ENCODE measurements around the gene CARM1. TPM values are rescaled to one million over a fixed set of nuclear protein-coding genes. Genes with fewer than 3 reads are reported as not detected.

Gene CARM1
- total and polyA plus RNA-seq, 8 donors: 5.2 to 21.0 (median 16.9) TPM

- no peaks in the 10 kb centered on the region for H3K4me1 ChIP-seq
- DNase-seq: no peak
- 88 to 93% (median 88%) methylated on average over 6 of the region's 6 CpGs for WGBS, 5 donors
- no peaks in the 10 kb centered on the region for H3K27me3 ChIP-seq
- no peak overlapping the region for H3K4me3 ChIP-seq
- H3K36me3 ChIP-seq: peaks cover 85 to 100% (median 100%) of the 10 kb centered on the region in 4 donors
- intact Hi-C loops (cut with DNase I; ENCODE audit: low total_unique reads): no loop called here
- TF ChIP-seq EP300 (IDR thresholded peaks at IDR 0.05): no peak
- TF ChIP-seq POLR2A (IDR thresholded peaks at IDR 0.05): no peak
- TF ChIP-seq, protein P1, sequence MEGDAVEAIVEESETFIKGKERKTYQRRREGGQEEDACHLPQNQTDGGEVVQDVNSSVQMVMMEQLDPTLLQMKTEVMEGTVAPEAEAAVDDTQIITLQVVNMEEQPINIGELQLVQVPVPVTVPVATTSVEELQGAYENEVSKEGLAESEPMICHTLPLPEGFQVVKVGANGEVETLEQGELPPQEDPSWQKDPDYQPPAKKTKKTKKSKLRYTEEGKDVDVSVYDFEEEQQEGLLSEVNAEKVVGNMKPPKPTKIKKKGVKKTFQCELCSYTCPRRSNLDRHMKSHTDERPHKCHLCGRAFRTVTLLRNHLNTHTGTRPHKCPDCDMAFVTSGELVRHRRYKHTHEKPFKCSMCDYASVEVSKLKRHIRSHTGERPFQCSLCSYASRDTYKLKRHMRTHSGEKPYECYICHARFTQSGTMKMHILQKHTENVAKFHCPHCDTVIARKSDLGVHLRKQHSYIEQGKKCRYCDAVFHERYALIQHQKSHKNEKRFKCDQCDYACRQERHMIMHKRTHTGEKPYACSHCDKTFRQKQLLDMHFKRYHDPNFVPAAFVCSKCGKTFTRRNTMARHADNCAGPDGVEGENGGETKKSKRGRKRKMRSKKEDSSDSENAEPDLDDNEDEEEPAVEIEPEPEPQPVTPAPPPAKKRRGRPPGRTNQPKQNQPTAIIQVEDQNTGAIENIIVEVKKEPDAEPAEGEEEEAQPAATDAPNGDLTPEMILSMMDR (IDR thresholded peaks at IDR 0.05): no peak
- no peak for TF ChIP-seq POLR2AphosphoS5 (IDR thresholded peaks at IDR 0.05)
- H3K9me3 ChIP-seq: no peaks in the 10 kb centered on the region
- no peak overlapping the region for H3K27ac ChIP-seq
Observed at GRCh38 chr19:10826846-10827245, 44.5 kb upstream of the CARM1 start.

DNA sequence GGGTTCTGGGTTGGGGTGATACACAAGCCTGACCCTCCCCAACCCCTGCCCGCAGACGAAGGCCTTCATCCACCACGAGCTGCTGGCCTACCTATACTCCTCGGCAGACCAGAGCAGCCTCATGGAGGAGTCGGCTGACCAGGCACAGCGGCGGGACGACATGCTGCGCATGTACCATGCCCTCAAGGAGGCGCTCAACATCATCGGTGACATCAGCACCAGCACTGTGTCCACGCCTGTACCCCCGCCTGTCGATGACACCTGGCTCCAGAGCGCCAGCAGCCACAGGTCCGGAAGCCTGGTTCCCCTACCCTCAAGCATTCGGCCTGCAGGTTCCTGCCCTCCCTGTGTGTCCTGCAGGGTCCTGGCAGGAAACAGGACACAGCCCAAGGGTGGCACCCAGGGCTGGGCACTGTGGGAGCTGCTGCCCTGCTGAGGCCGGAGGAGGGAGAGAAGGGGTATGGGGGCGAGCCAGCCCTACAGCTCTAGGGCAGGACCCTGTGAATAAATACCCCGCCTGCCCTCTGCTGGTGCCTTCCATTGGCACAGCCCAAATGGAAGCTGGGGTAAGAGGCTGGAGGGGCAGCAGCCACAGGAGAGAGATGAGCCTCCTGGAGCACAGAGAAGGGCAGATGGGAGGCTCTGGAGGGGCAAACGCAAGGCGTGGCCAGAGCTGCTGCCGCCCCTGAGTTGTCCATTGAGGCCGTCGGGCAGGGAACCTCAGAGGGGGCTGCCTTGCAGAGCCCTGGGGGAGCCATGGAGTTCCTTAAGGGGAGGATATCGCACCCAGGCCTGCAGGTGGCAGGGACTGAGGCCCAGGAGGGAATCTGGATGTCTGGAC, 42.2 kb upstream of the CARM1 start:
- intact Hi-C loops (cut with DNase I; ENCODE audit: low total_unique reads): no loop called here
- no peak overlapping the region for H3K27ac ChIP-seq
- TF ChIP-seq, protein P1 (IDR thresholded peaks at IDR 0.05): no peak
- TF ChIP-seq POLR2A (IDR thresholded peaks at IDR 0.05): no peak
- TF ChIP-seq EP300 (IDR thresholded peaks at IDR 0.05): no peak
- no peak for TF ChIP-seq POLR2AphosphoS5 (IDR thresholded peaks at IDR 0.05)
- H3K4me3 ChIP-seq: no peak overlapping the region
- peaks cover 78 to 100% (median 100%) of the 10 kb centered on the region in 4 donors for H3K36me3 ChIP-seq
- DNase-seq: no peak
- no peaks in the 10 kb centered on the region for H3K4me1 ChIP-seq
- 87 to 92% (median 91%) methylated on average over 25 to 26 of the region's 26 CpGs for WGBS, 5 donors
- no peaks in the 10 kb centered on the region for H3K9me3 ChIP-seq
- no peaks in the 10 kb centered on the region for H3K27me3 ChIP-seq

- 80 to 93% (median 88%) methylated on average over 10 to 16 of the region's 16 CpGs for WGBS, 5 donors
- no peaks in the 10 kb centered on the region for H3K27me3 ChIP-seq
- peaks cover 71 to 93% (median 92%) of the 10 kb centered on the region in 4 donors for H3K36me3 ChIP-seq
- TF ChIP-seq POLR2A (IDR thresholded peaks at IDR 0.05) (no peak), POLR2AphosphoS5 (IDR thresholded peaks at IDR 0.05) (no peak), EP300 (IDR thresholded peaks at IDR 0.05) (no peak)
- TF ChIP-seq, protein P1 (IDR thresholded peaks at IDR 0.05): no peak
- H3K27ac ChIP-seq: no peak overlapping the region
- no peak for DNase-seq
- peaks cover under 1 to 4% (median under 1%) of the 10 kb centered on the region in 4 donors for H3K4me1 ChIP-seq
- no peak overlapping the region for H3K4me3 ChIP-seq
- no peaks in the 10 kb centered on the region for H3K9me3 ChIP-seq
- intact Hi-C loops (cut with DNase I; ENCODE audit: low total_unique reads): no loop called here
Observed at GRCh38 chr19:10829967-10830366, 41.4 kb upstream of the CARM1 start.

DNA sequence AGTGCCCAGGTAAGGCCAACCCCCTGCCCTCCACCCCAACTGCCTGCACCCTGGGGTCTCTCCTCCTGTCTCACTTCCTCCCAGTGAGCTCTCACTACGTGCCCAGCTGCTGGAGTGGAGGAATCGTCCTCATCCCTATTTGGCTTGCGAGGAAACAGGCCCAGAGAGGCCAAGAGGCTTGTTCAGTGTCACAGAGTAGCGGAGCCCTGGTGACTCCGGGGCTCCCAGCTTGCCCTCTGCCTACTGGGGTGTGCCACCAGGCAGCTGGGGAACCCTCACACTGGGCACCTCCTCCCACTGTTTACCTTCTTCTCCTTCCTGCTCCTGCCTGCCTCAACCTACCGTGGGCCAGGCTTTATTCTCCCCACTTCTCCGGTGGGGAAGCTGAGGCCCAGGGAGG, 41.0 kb upstream of the CARM1 start:
- H3K36me3 ChIP-seq: peaks cover 66 to 89% (median 88%) of the 10 kb centered on the region in 4 donors
- no peaks in the 10 kb centered on the region for H3K27me3 ChIP-seq
- TF ChIP-seq POLR2AphosphoS5 (IDR thresholded peaks at IDR 0.05): no peak
- no peak for TF ChIP-seq EP300 (IDR thresholded peaks at IDR 0.05)
- no peak for TF ChIP-seq POLR2A (IDR thresholded peaks at IDR 0.05)
- TF ChIP-seq, protein P1 (IDR thresholded peaks at IDR 0.05): no peak
- DNase-seq: no peak
- H3K4me3 ChIP-seq: no peak overlapping the region
- H3K4me1 ChIP-seq: peaks cover 4 to 8% (median 5%) of the 10 kb centered on the region in 4 donors
- peak overlapping the region in 1 of 5 donors; percentile 32 for H3K27ac ChIP-seq
- 74 to 84% (median 80%) methylated on average over 5 to 7 of the region's 7 CpGs for WGBS, 5 donors
- intact Hi-C loops (cut with DNase I; ENCODE audit: low total_unique reads): no loop called here
- no peaks in the 10 kb centered on the region for H3K9me3 ChIP-seq

Data from stomach (tissue), 9 donors.